GM19463 (cell line): ENCODE data around the gene TYK2.

Source experiments
- ATAC-seq: cut with Tn5 transposase; IDR thresholded peaks from one replicate; pipeline ENCODE4 v1.9.1; 2021; ENCODE audit warnings: mild to moderate bottlenecking, moderate library complexity; ENCODE audit not compliant: unreplicated experiment

Gene TYK2

DNA sequence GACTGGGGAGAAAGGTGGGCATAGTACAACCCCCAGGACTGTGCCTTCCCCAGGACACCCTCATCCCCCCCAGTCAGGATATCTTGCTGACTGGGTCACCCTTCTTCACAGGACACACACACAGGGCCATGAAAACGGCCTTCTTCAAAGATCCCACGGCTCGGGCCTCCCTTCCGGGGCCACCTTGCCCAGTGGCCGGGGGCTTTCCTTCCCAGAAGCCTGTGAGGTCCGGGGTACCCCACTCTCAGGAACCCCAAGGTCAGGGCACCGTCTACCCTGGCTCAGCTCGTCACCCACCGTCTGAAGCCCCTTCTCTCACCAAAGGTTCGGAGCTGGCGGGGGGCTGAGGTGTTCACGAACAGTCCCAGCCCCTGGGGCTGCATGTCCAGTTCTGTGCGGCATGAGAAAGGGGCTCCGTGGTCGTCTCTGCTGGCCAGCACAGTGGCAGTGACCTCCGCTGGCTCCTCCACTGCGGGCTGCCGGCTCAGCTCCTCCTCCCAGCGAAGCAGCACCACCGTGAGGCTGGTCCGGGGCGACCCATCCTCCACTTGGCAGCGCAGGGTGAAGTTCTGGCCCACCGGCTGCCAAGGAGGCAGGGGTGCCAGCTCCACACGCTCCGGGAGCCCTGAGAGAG lies 44.9 kb downstream of the TYK2 start:
- no peak for ATAC-seq

DNA sequence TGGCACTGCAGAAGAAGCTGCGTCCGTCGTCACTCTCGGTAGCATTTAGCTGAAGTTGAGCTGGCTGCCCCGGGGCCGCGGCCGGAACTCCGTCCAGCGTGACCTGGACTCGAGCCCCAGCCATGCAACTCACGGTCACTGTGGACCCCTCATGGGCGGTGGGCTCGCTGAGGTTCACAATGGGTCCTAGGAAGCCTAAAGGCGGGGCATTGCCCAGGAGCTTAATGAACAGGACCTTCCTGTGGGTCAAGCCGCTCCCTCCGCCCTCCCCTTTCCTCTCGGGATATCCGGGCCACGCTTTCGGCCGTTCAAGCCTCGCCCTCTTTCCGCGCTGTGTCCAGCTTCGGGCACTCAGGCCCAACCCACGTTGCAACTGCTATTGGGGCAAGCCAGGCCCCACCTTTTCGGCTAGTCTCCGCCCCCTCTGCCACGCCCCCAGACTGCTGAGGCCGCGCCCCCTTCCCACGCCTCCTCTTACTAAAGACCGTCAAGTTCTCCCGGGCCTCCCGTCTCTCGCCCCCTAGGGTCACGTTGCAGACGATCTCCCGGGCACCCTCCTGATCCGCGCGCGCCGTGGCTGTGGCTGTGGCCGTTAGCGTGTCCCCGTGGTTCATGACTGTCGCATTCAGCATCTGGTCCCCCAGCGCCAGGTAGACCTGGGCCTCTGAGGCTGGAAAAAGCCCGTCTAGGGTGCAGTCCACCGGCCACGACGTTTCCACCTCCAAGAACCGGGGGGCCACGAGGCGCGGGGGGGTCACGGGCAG lies 45.6 kb downstream of the TYK2 start:
- no peak for ATAC-seq

DNA sequence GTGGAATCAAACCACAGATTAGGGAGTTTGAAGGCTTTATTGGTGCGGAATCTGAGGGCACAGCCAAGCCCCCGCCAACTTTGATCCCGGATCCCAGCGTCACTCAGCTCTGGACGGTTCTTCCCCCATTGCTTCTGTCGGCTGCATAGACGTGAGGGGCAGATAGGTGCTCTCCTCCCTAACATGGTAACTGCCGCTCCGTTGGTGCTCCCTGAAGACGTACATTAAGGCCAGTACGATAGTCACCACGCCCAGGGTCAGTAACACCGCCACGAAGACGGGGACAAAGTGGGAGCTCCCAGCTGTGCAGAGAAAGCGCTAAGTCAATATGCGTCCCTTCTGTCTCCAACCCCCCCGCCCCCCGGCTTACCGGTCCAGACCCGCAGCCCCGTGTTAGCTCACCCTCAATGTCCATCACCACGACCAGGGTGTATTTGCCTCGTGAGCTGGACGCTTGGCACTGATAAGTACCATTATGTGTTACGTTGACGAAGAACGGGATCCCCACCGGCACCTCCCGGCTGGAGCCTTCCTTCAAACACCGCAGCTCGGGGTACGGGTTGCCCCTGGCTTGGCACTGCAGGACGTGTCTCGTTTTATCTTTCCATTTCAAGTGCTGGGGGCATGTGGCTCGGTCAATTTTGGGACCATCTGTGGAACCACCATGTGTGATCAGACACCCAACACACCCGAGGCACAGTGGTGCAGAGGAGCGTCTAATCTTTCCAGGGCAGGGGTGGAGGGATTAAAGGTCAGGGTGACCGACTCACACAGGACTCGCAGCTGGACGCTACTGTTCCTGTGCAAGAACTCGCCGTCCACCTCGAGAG lies 46.4 kb downstream of the TYK2 start:
- ATAC-seq = no peak

GRCh38 chr19:10332965-10333757 lies 47.2 kb downstream of the TYK2 start, which contains the start of gene RAVER1:
Gene RAVER1 (minus strand): TSS chr19:10333529. CDS start chr19:10333507, 22 bp downstream.
- ATAC-seq = peak; percentile 91

DNA sequence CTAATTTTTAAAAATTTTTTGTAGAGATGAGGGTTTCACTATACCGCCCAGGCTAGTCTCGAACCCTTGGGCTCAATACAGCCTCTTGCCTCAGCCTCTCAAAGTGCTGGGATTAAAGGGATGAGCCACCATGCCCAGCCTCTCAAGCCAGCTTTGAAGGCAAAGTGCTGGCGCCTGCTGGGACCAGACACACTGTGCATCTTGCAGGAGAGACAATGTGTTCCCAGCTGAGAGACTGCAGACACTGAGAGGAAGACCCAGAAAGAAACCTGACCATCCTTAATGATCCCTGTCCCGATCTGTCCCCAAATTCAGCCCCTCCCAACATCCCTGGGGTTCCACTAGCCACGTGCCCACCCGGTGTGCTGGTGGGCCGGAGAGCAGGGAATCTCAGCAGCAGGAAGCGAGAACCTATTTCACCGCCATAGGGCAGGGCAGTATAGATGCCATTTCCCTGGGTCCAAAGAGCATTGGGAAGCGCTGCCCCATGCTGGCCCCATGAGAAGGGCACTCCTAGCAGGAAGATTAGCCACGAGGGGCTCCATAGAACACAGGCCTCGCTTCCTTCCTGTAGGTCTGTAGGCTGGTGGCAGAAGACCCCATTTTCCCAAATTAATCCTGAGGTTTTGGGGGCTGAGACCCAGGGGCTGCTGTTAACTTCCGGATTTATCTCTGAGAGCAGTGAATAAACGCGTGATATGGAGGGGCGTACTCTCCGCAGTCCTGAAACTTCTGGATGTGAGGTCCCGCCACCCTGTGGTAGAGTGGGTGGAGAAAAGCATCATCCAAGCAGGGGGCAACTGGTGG lies 48.0 kb downstream of the TYK2 start:
- ATAC-seq = no peak

GRCh38 chr19:10329555-10329954 lies 50.8 kb downstream of the TYK2 start:
- ATAC-seq = no peak

DNA sequence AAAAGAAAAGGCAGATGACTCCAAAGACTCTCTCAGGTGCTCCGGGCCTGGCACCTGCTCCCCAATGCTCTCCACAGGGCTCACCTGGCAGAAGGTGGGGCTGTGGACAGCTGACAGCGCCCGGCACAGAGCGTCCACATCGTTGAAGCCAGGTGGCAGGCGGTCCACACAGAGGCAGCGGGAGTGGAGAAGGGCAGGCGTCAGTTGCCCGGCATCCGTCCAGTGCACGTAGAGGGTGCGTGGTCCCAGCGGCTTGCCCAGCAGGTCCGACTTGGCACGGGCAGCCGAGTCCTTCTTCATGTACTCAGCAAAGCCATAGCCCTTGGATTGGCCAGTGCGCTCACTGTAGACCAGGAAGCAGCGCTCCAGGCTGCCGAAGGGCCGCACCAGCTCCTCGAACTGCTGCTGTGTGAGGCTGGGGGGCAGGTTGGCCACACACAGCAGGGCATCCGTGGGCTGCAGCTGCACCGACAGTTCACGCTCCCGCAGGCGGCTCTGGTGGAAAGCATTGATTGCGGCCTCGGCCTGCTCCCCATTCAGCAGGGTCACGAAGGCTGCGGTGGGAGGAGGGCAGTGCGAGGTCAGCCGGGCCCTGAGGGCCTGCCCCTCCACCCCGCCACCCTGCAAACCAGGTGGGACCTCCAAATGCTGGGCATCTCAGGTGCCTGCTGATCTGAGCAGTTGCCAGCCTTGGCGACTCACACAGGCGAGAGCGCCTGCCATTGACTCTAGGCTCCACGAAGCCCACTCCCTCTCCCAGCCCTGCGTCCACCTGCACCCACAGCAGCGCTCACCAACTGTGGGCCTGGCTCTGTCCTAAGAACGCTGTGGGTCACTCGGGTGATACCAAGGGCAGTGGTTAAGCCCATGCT lies 51.6 kb downstream of the TYK2 start:
- no peak for ATAC-seq

DNA sequence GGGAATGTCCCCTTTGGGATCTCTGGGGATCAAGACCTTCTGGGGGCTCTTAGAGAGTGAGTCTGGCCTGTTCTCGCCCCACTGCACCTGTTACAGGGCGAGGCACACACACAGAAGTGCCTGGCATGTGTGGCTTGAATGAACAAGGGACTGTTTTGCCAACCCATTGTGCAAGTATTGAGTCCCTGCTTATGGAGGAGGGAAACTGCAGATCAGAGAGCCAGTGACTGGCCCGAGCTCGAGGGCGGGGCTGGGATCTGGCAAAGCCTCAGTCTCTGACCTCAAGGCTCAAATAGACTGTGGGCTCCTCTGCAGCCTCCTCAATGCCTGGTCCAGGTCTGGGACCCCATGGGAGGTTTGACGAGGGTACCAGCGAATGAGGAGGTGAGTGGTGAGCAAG lies 52.6 kb downstream of the TYK2 start:
- no peak for ATAC-seq

GRCh38 chr19:10325732-10326131 lies 54.6 kb downstream of the TYK2 start:
- ATAC-seq = no peak

GRCh38 chr19:10321874-10322835 lies 58.2 kb downstream of the TYK2 start:
- no peak for ATAC-seq

DNA sequence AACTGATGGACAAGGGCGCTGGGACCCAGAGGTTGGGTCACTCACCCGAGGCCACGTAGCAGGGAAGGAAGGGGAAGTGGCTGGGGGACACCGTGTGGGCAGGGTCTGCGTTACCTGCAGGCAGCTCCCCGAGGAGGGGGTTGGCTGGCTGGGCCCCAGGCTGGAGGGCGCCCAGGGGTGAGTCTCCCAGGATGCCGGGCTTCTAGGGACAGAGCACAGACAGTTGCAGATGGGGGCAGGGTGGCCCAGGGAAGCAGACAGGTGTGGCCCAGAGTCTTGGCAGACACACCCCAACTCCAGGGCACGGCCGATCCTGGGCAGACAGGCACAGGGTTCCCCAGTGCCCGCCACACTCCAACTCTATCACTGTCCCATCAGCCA lies 59.0 kb downstream of the TYK2 start:
- no peak for ATAC-seq

DNA sequence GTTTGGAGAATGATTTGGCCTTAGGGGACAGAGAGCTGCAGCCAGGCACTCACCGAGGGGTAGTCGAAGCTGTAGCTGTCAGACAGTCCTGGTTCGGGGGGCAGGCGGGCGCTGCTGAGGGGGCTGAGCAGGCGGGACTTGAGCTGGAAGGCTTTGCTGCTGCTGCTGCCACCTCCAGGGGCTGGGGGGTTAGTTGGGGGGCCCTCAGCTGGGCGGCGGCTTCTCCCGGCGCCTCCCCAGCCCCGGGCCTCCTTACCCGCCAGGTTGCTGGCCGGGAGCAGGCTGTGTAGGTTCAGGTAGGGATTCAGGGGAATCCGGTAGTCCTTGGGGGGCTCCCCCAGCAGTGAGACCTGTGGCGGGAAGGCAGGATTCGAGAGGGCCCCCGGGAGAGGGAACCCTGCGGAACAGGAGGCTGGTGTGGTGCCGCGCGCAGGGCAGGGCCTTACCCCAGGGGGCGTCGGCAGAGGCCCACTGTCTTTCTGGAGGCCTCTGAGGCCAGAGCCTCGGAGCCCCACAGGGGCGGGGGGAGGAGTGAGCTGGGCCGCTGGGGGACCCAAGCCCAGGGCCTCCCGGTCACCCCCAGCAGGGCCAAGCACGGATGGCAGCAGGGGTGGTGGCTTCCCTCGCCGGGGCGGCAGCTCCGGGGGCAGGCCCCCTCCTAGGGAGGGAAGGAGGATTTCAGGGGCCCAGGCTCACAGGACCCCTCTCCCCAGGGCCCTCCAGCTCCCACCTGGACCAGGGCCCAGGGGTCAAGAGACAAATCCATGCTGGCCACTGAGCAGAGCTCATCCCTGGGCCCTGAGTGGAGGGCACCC lies 59.6 kb downstream of the TYK2 start:
- no peak for ATAC-seq

GRCh38 chr19:10318807-10319682 lies 61.3 kb downstream of the TYK2 start:
- no peak for ATAC-seq

DNA sequence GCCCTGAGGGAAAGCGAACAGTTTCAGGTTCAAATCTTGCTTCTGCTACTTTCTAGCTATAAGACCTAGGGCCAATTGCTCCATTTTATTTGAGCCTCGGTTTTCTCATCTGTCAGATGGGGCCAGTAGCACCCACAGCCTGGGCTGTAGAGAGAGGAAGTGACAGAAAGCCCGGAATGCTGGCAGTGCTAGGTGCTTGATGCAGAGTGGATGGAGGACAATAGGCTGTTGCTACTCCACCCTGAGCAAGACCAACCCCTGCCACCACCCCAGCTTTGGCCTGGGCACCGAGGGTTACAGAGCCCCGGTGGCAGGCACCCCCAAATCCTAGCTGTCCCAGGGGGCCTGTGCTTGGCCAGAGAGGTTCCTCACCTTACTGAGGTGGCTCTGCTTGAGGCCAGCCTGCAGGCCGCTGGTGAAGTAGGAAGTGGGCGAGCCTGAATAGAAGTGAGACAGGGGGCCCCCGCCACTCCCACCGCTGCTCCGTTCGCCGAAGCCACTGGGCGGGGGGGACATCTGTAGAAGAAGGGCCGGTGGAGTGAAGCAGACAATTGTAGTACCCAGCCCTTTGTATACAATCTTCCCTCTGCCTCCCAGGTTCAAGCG lies 62.4 kb downstream of the TYK2 start:
- ATAC-seq = no peak

- ATAC-seq = no peak
Observed at GRCh38 chr19:10317045-10317856, 63.1 kb downstream of the TYK2 start.
